Endothelial cell of umbilical vein (primary cell): ENCODE measurements around the gene IGF2BP2. TPM values are rescaled to one million over a fixed set of nuclear protein-coding genes. Genes with fewer than 3 reads are reported as not detected.

ENCODE experiments used
- BruUV-seq: library from RNA; stranded (reverse); fragments of 400-500 nt; replicated peaks from 2 replicates; lab custom pipeline; 2021; lab: Mats Ljungman, UMichigan
- CTCF ChIA-PET: fragments of 300-600, 350-600 bp; sonication (Branson Sonifier 250); formaldehyde crosslinking; loops from one replicate; lab custom pipeline; 2021; ENCODE audit warnings: antibody characterized with exemption, inconsistent platforms; lab: Charles Lee
- POLR2A ChIA-PET: fragments of 300-600, 350-600 bp; sonication (Branson Sonifier 250); formaldehyde crosslinking; loops from one replicate; lab custom pipeline; 2021; ENCODE audit warnings: antibody characterized with exemption, inconsistent platforms; lab: Charles Lee
- DNase-seq: peaks from one replicate; pipeline ENCODE4 v3.0.0-alpha.2; 2011; ENCODE audit warnings: low read depth, low spot score
- FAIRE-seq: peaks from 2 replicates; lab custom pipeline; 2011; peaks lifted over from hg19 to GRCh38; lab: Jason Lieb, UNC
- H2AFZ ChIP-seq: 2 replicates; pipeline ENCODE4 v1.6.0; 2012; ENCODE audit warnings: low read depth, low read length, control low read depth, inconsistent platforms
- H3K27ac ChIP-seq: 2 replicates; pipeline ENCODE4 v1.5.1; 2011; ENCODE audit warnings: low read depth, mild to moderate bottlenecking, control low read depth, low read length, moderate library complexity; ENCODE audit not compliant: insufficient read depth
- H3K27me3 ChIP-seq, 2 experiments: 2 replicates each; pipeline versions ENCODE4 v1.6.0 to v1.6.1; 2011; ENCODE audit warnings: low read length in 2 of 2, mixed read lengths in 1 of 2; ENCODE audit not compliant: control insufficient read depth in 2 of 2, insufficient read depth in 2 of 2
- H3K36me3 ChIP-seq, 2 experiments: 2 replicates in 1 of 2; 3 replicates in 1 of 2; pipeline ENCODE4 v1.5.1; 2011; ENCODE audit warnings: low read length in 2 of 2, mild to moderate bottlenecking in 1 of 2, moderate library complexity in 1 of 2; ENCODE audit not compliant: control insufficient read depth in 2 of 2, insufficient read depth in 2 of 2; ENCODE audit errors: extremely low read depth in 1 of 2
- H3K4me1 ChIP-seq: 3 replicates; pipeline ENCODE4 v1.5.1; 2011; ENCODE audit warnings: mild to moderate bottlenecking, low read length; ENCODE audit not compliant: control insufficient read depth, insufficient read depth; ENCODE audit errors: extremely low read depth
- H3K4me2 ChIP-seq: 2 replicates; pipeline ENCODE4 v1.6.1; 2011; ENCODE audit warnings: low read length, control low read depth, mixed read lengths; ENCODE audit not compliant: insufficient read depth
- H3K4me3 ChIP-seq, 3 experiments: fragments of 200-600 bp in 1 of 3; sonication (generic), shearing (Covaris generic) in 1 of 3; replicated peaks in 1 of 3; 2 replicates each; pipeline ENCODE4 v1.5.1; 2011 to 2016; ENCODE audit warnings: control low read depth in 3 of 3, low read length in 3 of 3, mild to moderate bottlenecking in 2 of 3, inconsistent platforms in 1 of 3, low read depth in 1 of 3, moderate library complexity in 1 of 3; ENCODE audit not compliant: insufficient read depth in 1 of 3
- H3K79me2 ChIP-seq: 2 replicates; pipeline ENCODE4 v1.6.0; 2012; ENCODE audit warnings: low read length, inconsistent platforms; ENCODE audit not compliant: control insufficient read depth, insufficient read depth
- H3K9ac ChIP-seq: replicated peaks from 2 replicates; pipeline ENCODE3; 2011; ENCODE audit warnings: low read length, control low read depth; ENCODE audit not compliant: insufficient read depth; ENCODE audit errors: extremely low read depth
- H3K9me1 ChIP-seq: replicated peaks from 3 replicates; pipeline ENCODE4 v1.6.0; 2011; ENCODE audit warnings: mild to moderate bottlenecking, low read length; ENCODE audit not compliant: control insufficient read depth, insufficient read depth; ENCODE audit errors: extremely low read depth
- H3K9me3 ChIP-seq: replicated peaks from 2 replicates; pipeline ENCODE4 v1.5.1; 2012; ENCODE audit warnings: low read length, inconsistent platforms; ENCODE audit not compliant: control insufficient read depth, insufficient read depth
- H4K20me1 ChIP-seq: replicated peaks from 2 replicates; pipeline ENCODE3; 2011; ENCODE audit warnings: mild to moderate bottlenecking, low read length; ENCODE audit not compliant: control insufficient read depth, insufficient read depth; ENCODE audit errors: extremely low read depth
- CTCF ChIP-seq, 2 donors: IDR thresholded peaks; 1 replicate in 1 of 2; 2 replicates in 1 of 2; pipeline ENCODE4 v1.5.1; 2011; ENCODE audit warnings: low read length in 2 of 2, mild to moderate bottlenecking in 2 of 2, moderate library complexity in 2 of 2, control low read depth in 1 of 2, inconsistent platforms in 1 of 2, low read depth in 1 of 2; ENCODE audit not compliant: insufficient read depth in 1 of 2; ENCODE audit errors: extremely low read depth in 1 of 2
- EZH2 ChIP-seq: IDR thresholded peaks from 2 replicates; pipeline ENCODE4 v1.6.1; 2012; ENCODE audit warnings: borderline replicate concordance, low read depth, mild to moderate bottlenecking, moderate library complexity, low read length, inconsistent platforms; ENCODE audit not compliant: severe bottlenecking
- FOS ChIP-seq: IDR thresholded peaks from 2 replicates; pipeline ENCODE4 v1.6.1; 2011; ENCODE audit warnings: mild to moderate bottlenecking, low read length, moderate library complexity, borderline replicate concordance; ENCODE audit not compliant: insufficient read depth
- GATA2 ChIP-seq: IDR thresholded peaks from 2 replicates; pipeline ENCODE4 v1.7.0; 2011; ENCODE audit warnings: low read depth, mild to moderate bottlenecking, moderate library complexity, mixed read lengths, low read length; ENCODE audit not compliant: insufficient read length, insufficient read depth
- JUN ChIP-seq: IDR thresholded peaks from 2 replicates; pipeline ENCODE4 v1.6.1; 2011; ENCODE audit warnings: borderline replicate concordance, low read depth; ENCODE audit not compliant: insufficient read length, insufficient read depth
- MAX ChIP-seq: IDR thresholded peaks from 2 replicates; pipeline ENCODE4 v1.6.1; 2011; ENCODE audit not compliant: insufficient read depth, insufficient read length
- MYC ChIP-seq: IDR thresholded peaks from one replicate; pipeline ENCODE4 v1.6.1; 2011; ENCODE audit warnings: mild to moderate bottlenecking, low read depth, low read length
- POLR2A ChIP-seq: IDR thresholded peaks from 2 replicates; pipeline ENCODE4 v1.6.1; 2012; ENCODE audit warnings: low read depth, mild to moderate bottlenecking, control low read depth, low read length
- POLR2AphosphoS5 ChIP-seq: IDR thresholded peaks from 2 replicates; pipeline ENCODE4 v1.6.1; 2012; ENCODE audit warnings: low read depth, mild to moderate bottlenecking, control low read depth, low read length, moderate library complexity; ENCODE audit not compliant: insufficient read depth
- dilution Hi-C: fragments of 300-500 bp; cut with MboI; formaldehyde crosslinking; loops from one replicate; pipeline ENCODE4 v1.15.0; 2019; ENCODE audit warnings: low sequenced_read_pairs; ENCODE audit not compliant: extremely low pct_ligation_motif_present
- intact Hi-C: fragments of 100-400 bp; cut with micrococcal nuclease; formaldehyde crosslinking; loops from one replicate; pipeline ENCODE4 v1.10.0; 2022
- polyA plus RNA-seq, 4 experiments: library from polyadenylated mRNA; depleted of rRNA in 3 of 4; stranded (reverse) in 3 of 4; unstranded in 1 of 4; fragments of >200 nt; gene quantifications; 2 replicates each; pipeline versions ENCODE4 v1.2.1 to v1.2.3, GENCODE V29; 2011 to 2012; ENCODE audit warnings: missing spikeins in 1 of 4
- total RNA-seq: library from RNA; stranded (reverse); gene quantifications from 2 replicates; pipeline ENCODE4 v1.2.3, GENCODE V29; 2021

The IGF2BP2 gene
- total and polyA plus RNA-seq, 2 donors (not counting 3 experiments of a cell fraction or from before 2014, with no cell fraction given): 10.7 to 130 TPM

GRCh38 chr3:185606196-185606595 lies 218.6 kb downstream of the IGF2BP2 start:
- no peak overlapping the region for H2AFZ ChIP-seq
- FAIRE-seq: no peak
- H4K20me1 ChIP-seq: no peaks in the 10 kb centered on the region
- BruUV-seq: no TSS peak
- no peak overlapping the region for H3K4me2 ChIP-seq
- H3K4me3 ChIP-seq: no peak overlapping the region
- no peaks in the 10 kb centered on the region for H3K4me1 ChIP-seq
- H3K36me3 ChIP-seq: peaks cover 4 to 7% of the 10 kb centered on the region in 2 experiments
- no peak for TF ChIP-seq CTCF (IDR thresholded peaks at IDR 0.05; ENCODE audit: extremely low read depth in 1 of 2, insufficient read depth in 1 of 2, low read depth in 1 of 2, low read length in 2 of 2)
- no peak for TF ChIP-seq GATA2
- no peak for TF ChIP-seq EZH2
- TF ChIP-seq POLR2AphosphoS5: no peak
- no peak for TF ChIP-seq POLR2A
- TF ChIP-seq FOS: no peak
- no peak for TF ChIP-seq MAX
- no peak for TF ChIP-seq MYC
- no peak for TF ChIP-seq JUN
- no peak for DNase-seq
- H3K9ac ChIP-seq: no peak overlapping the region
- no peaks in the 10 kb centered on the region for H3K27me3 ChIP-seq
- CTCF ChIA-PET: no interaction called here
- intact Hi-C loops (no loop called here), dilution Hi-C loops (no loop called here)
- H3K79me2 ChIP-seq: no peaks in the 10 kb centered on the region
- no peaks in the 10 kb centered on the region for H3K9me1 ChIP-seq
- H3K9me3 ChIP-seq: no peaks in the 10 kb centered on the region
- no peak overlapping the region for H3K27ac ChIP-seq
- POLR2A ChIA-PET: no interaction called here
